ENCODE measurements around the gene UBTD1.

The UBTD1 gene

GRCh38 chr10:97456686-97457065 lies 42.0 kb upstream of the UBTD1 start:
- TF ChIP-seq CTCF (conservative IDR thresholded peaks at IDR 0.05; ENCODE audit: low read depth, low read length) = no peak
- no peak overlapping the region for H3K4me3 ChIP-seq (ENCODE audit: low read length)

GRCh38 chr10:97459111-97459510 lies 39.6 kb upstream of the UBTD1 start:
- no peak overlapping the region for H3K4me3 ChIP-seq (ENCODE audit: low read length)
- no peak for TF ChIP-seq CTCF (conservative IDR thresholded peaks at IDR 0.05; ENCODE audit: low read depth, low read length)
- no peak for DNase-seq (ENCODE audit: low read depth)

More at GRCh38 chr10:97456686-97457065, 42.0 kb upstream of the UBTD1 start:
- no peak for DNase-seq (ENCODE audit: low read depth)

GRCh38 chr10:97459933-97460332 lies 38.8 kb upstream of the UBTD1 start:
- TF ChIP-seq CTCF (conservative IDR thresholded peaks at IDR 0.05; ENCODE audit: low read depth, low read length) = no peak
- no peak for DNase-seq (ENCODE audit: low read depth)
- no peak overlapping the region for H3K4me3 ChIP-seq (ENCODE audit: low read length)

GRCh38 chr10:97462309-97462708 lies 36.4 kb upstream of the UBTD1 start:
- no peak for DNase-seq (ENCODE audit: low read depth)
- TF ChIP-seq CTCF (conservative IDR thresholded peaks at IDR 0.05; ENCODE audit: low read depth, low read length) = no peak
- H3K4me3 ChIP-seq (ENCODE audit: low read length) = no peak overlapping the region

GRCh38 chr10:97463363-97464132 lies 35.2 kb upstream of the UBTD1 start:
- no peak overlapping the region for H3K4me3 ChIP-seq (ENCODE audit: low read length)
- peak; percentile 89 for TF ChIP-seq CTCF (conservative IDR thresholded peaks at IDR 0.05; ENCODE audit: low read depth, low read length)
- DNase-seq (ENCODE audit: low read depth) = no peak

GRCh38 chr10:97464226-97464625 lies 34.5 kb upstream of the UBTD1 start:
- TF ChIP-seq CTCF (conservative IDR thresholded peaks at IDR 0.05; ENCODE audit: low read depth, low read length) = no peak
- no peak for DNase-seq (ENCODE audit: low read depth)
- no peak overlapping the region for H3K4me3 ChIP-seq (ENCODE audit: low read length)

- no peak for TF ChIP-seq CTCF (conservative IDR thresholded peaks at IDR 0.05; ENCODE audit: low read depth, low read length)
- DNase-seq (ENCODE audit: low read depth) = no peak
- H3K4me3 ChIP-seq (ENCODE audit: low read length) = no peak overlapping the region
Measured at GRCh38 chr10:97465982-97466381, 32.7 kb upstream of the UBTD1 start.

Data from retinal pigment epithelial cell (primary cell).